Tibial nerve (tissue), 4 donors: ENCODE data around the gene SLC16A7. TPM values are rescaled to one million over a fixed set of nuclear protein-coding genes. Genes with fewer than 3 reads are reported as not detected.

ENCODE experiments used
- DNase-seq, 2 donors: peaks; one replicate each; pipeline ENCODE4 v3.0.0-alpha.2; 2019; ENCODE audit warnings: low spot score in 2 of 2
- H3K27ac ChIP-seq, 4 donors: fragments of 200-600 bp; sonication (generic) in 3 of 4; one replicate each; pipeline ENCODE4 v1.5.1; 2017 to 2019; ENCODE audit warnings: mild to moderate bottlenecking in 1 of 4
- H3K27me3 ChIP-seq, 2 donors: fragments of 200-600 bp; sonication (generic) in 1 of 2; one replicate each; pipeline versions ENCODE4 v1.5.1 to v1.6.0; 2017 to 2019
- H3K36me3 ChIP-seq, 3 donors: fragments of 200-600 bp; sonication (generic); one replicate each; pipeline ENCODE4 v1.5.1; 2018 to 2019
- H3K4me1 ChIP-seq, 4 donors: fragments of 200-600 bp; sonication (generic) in 3 of 4; one replicate each; pipeline ENCODE4 v1.5.1; 2017 to 2019
- H3K4me3 ChIP-seq, 4 donors: fragments of 200-600 bp; sonication (generic) in 3 of 4; one replicate each; pipeline ENCODE4 v1.5.1; 2017 to 2019; ENCODE audit warnings: mild to moderate bottlenecking in 1 of 4, moderate library complexity in 1 of 4
- H3K9me3 ChIP-seq, 4 donors: fragments of 200-600 bp; sonication (generic) in 3 of 4; one replicate each; pipeline ENCODE4 v1.5.1; 2017 to 2019
- EP300 ChIP-seq, 2 donors: sonication (generic); formaldehyde crosslinking; IDR thresholded peaks; one replicate each; pipeline ENCODE4 v1.6.1; 2017; ENCODE audit warnings: antibody characterized with exemption in 2 of 2, mild to moderate bottlenecking in 1 of 2
- POLR2A ChIP-seq, 2 donors: fragments of 450-650 bp; IDR thresholded peaks; one replicate each; pipeline ENCODE4 v1.6.1; 2017; ENCODE audit warnings: antibody characterized with exemption in 2 of 2, mild to moderate bottlenecking in 2 of 2, moderate library complexity in 2 of 2
- WGBS, 2 donors: methylation state at CpG; one replicate each; pipeline ENCODE4 v1.1.5; 2018; 5-methylcytosine and 5-hydroxymethylcytosine counted together
- total RNA-seq, 4 donors: library from RNA; depleted of rRNA; stranded (reverse); fragments of >200 nt; gene quantifications; one replicate each; pipeline ENCODE4 v1.1.0, GENCODE V29; 2016
- TF ChIP-seq, protein P1 (sequence below), 5 experiments: fragments of 200-600 bp in 3 of 5; fragments of 450-650 bp in 2 of 5; sonication (generic) in 3 of 5; IDR thresholded peaks; one replicate each; pipeline ENCODE4 v1.5.1; 2016 to 2019; ENCODE audit warnings: antibody characterized with exemption in 5 of 5, mild to moderate bottlenecking in 3 of 5, moderate library complexity in 2 of 5

Gene SLC16A7
- total RNA-seq, 4 donors from 2014 or later = 16.0 to 47.9 (median 29.3) TPM

DNA sequence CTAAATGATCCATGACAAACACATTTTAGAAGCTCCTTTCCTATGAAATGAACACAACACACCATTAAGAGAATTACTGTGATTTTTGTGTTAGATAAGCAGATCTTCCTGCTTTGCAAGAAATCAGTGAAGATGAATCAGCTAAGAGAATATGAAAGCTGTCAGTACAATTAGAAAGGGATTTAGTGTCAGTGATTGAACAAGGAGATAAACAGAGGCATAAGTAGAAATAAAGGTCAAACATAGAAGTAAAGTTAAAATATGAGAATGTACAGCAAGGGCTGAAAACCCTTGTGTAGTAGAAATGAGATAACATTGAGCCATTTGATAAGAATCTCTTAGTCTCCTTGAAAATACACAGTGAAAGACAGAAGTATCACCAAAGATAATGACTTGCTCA lies 21.4 kb upstream of the SLC16A7 start:
- Histone ChIP-seq H3K9me3 (no peaks in the 10 kb centered on the region), H3K27me3 (no peaks in the 10 kb centered on the region), H3K27ac (no peak overlapping the region), H3K36me3 (no peaks in the 10 kb centered on the region), H3K4me3 (no peak overlapping the region), H3K4me1 (no peaks in the 10 kb centered on the region)
- no peak for DNase-seq
- TF ChIP-seq, protein P1, sequence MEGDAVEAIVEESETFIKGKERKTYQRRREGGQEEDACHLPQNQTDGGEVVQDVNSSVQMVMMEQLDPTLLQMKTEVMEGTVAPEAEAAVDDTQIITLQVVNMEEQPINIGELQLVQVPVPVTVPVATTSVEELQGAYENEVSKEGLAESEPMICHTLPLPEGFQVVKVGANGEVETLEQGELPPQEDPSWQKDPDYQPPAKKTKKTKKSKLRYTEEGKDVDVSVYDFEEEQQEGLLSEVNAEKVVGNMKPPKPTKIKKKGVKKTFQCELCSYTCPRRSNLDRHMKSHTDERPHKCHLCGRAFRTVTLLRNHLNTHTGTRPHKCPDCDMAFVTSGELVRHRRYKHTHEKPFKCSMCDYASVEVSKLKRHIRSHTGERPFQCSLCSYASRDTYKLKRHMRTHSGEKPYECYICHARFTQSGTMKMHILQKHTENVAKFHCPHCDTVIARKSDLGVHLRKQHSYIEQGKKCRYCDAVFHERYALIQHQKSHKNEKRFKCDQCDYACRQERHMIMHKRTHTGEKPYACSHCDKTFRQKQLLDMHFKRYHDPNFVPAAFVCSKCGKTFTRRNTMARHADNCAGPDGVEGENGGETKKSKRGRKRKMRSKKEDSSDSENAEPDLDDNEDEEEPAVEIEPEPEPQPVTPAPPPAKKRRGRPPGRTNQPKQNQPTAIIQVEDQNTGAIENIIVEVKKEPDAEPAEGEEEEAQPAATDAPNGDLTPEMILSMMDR (IDR thresholded peaks at IDR 0.05) = no peak
- TF ChIP-seq POLR2A (IDR thresholded peaks at IDR 0.05) (no peak), EP300 (IDR thresholded peaks at IDR 0.05) (no peak)

DNA sequence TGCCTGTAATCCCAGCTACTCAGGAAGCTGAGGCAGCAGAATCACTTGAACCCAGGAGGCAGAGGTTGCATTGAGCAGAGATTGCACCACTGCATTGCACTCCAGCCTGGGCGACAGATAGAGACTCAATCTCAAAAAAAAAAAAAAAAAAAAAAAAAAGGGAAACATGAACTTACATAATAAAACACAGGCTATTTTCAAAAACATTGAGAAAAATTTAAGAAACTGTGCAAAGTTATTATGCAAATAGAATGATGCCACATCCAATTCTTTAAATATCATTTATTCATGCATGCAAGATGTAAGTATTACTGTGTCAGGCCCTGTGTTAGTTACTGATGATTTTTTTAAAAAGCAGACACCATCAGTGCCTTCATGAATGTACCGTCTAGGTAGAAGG lies 20.0 kb upstream of the SLC16A7 start:
- no peak for DNase-seq
- Histone ChIP-seq H3K36me3 (no peaks in the 10 kb centered on the region), H3K27me3 (no peaks in the 10 kb centered on the region), H3K4me1 (no peaks in the 10 kb centered on the region), H3K9me3 (no peaks in the 10 kb centered on the region), H3K27ac (no peak overlapping the region), H3K4me3 (no peak overlapping the region)
- TF ChIP-seq EP300 (IDR thresholded peaks at IDR 0.05) = no peak
- no peak for TF ChIP-seq POLR2A (IDR thresholded peaks at IDR 0.05)
- TF ChIP-seq, protein P1 (IDR thresholded peaks at IDR 0.05) = no peak
- WGBS, 2 donors = 86 to 93% methylated on average over 2 of the region's 2 CpGs

DNA sequence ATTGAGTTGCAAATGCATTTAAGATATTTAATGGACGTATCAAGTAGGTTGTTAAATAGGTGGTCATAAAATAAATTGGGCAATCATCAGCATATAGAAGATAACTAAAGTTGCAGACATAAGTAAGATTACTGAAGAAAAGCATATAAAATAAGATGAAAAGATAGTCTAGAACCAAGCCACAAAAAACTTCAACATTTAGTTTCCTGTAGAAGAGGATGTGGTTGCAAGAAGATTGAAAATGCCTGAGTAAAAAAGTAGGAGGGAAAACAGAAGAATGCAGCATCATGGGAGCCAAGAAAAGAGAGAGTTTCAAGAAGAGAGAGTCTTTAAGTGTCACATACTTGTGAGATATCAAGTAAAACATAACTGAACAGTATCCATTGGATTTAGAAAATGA lies 17.6 kb upstream of the SLC16A7 start:
- H3K4me3 ChIP-seq = no peak overlapping the region
- no peak for DNase-seq
- H3K27ac ChIP-seq = no peak overlapping the region
- no peaks in the 10 kb centered on the region for H3K4me1 ChIP-seq
- WGBS, 2 donors = 93 to 98% methylated on average over 1 of the region's 1 CpG
- TF ChIP-seq, protein P1 (IDR thresholded peaks at IDR 0.05) = no peak
- TF ChIP-seq POLR2A (IDR thresholded peaks at IDR 0.05) = no peak
- TF ChIP-seq EP300 (IDR thresholded peaks at IDR 0.05) = no peak
- H3K36me3 ChIP-seq = no peaks in the 10 kb centered on the region
- no peaks in the 10 kb centered on the region for H3K27me3 ChIP-seq
- no peaks in the 10 kb centered on the region for H3K9me3 ChIP-seq

DNA sequence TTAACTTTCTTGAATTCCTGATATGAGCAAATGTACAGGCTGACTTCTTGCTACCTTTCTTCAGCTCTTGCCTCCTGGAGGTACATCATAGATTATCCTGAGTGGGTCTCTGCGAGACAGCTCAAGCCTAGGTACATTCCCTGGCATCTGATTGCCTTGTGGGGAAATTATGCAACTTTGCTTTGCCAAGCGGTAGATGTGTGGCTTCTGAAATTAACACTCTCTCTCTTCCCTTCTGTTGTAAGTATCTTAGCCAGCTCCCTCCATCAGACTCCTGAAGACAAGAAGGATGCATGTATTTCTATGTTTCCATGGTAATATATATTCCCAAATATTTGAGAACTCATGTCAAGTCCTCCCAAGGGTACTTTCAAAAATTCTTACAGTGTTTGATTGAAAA lies 16.2 kb upstream of the SLC16A7 start:
- no peak overlapping the region for H3K27ac ChIP-seq
- TF ChIP-seq POLR2A (IDR thresholded peaks at IDR 0.05) (no peak), EP300 (IDR thresholded peaks at IDR 0.05) (no peak)
- TF ChIP-seq, protein P1 (IDR thresholded peaks at IDR 0.05) = no peak
- WGBS, 2 donors = 67 to 90% methylated on average over 2 of the region's 2 CpGs
- no peaks in the 10 kb centered on the region for H3K27me3 ChIP-seq
- no peak for DNase-seq
- H3K4me1 ChIP-seq = no peaks in the 10 kb centered on the region
- H3K36me3 ChIP-seq = no peaks in the 10 kb centered on the region
- no peak overlapping the region for H3K4me3 ChIP-seq
- no peaks in the 10 kb centered on the region for H3K9me3 ChIP-seq

DNA sequence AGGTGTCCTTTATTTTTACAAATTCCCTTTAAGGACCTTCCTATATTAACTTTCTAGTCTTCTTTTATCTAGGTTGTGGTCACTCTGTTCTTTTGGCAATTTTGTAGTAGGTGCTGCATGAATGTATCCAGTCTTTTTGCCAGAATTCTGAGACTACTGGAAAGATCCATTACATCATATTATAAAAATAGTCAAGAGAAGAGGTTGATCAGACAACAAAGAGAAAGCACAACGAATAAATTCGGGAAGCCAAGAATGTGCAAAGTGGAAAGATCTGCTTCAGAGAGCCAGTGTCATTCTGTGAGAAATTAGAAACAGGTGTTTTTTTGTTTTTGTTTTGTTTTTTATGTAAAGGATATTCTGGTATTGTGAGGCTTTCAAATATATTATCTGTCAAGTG lies 15.8 kb upstream of the SLC16A7 start:
- Histone ChIP-seq H3K4me1 (no peaks in the 10 kb centered on the region), H3K27ac (no peak overlapping the region)

More for the DNA sequence above, 15.8 kb upstream of the SLC16A7 start:
- DNase-seq = no peak
- 35 to 42% methylated on average over 2 of the region's 2 CpGs for WGBS, 2 donors
- no peaks in the 10 kb centered on the region for H3K9me3 ChIP-seq
- H3K36me3 ChIP-seq = no peaks in the 10 kb centered on the region
- TF ChIP-seq POLR2A (IDR thresholded peaks at IDR 0.05) = no peak
- TF ChIP-seq, protein P1 (IDR thresholded peaks at IDR 0.05) = no peak
- TF ChIP-seq EP300 (IDR thresholded peaks at IDR 0.05) = no peak
- H3K4me3 ChIP-seq = no peak overlapping the region
- H3K27me3 ChIP-seq = no peaks in the 10 kb centered on the region
